Neural progenitor cell (in vitro differentiated cells): ENCODE measurements around the gene CCDC85C.

Source experiments
- EZH2 ChIP-seq: fragments of 200-600 bp; sonication (generic); IDR thresholded peaks from 2 replicates; pipeline ENCODE4 v1.6.1; 2017; ENCODE audit warnings: antibody characterized with exemption, mild to moderate bottlenecking, moderate library complexity
- EZH2phosphoT487 ChIP-seq: fragments of 200-600 bp; sonication (generic); IDR thresholded peaks from 2 replicates; pipeline ENCODE4 v1.6.1; 2017; ENCODE audit warnings: antibody characterized with exemption
- TF ChIP-seq, protein P1 (sequence below): fragments of 200-600 bp; sonication (generic); IDR thresholded peaks from 2 replicates; pipeline ENCODE4 v1.5.1; 2017; ENCODE audit warnings: antibody characterized with exemption, mild to moderate bottlenecking

DNA sequence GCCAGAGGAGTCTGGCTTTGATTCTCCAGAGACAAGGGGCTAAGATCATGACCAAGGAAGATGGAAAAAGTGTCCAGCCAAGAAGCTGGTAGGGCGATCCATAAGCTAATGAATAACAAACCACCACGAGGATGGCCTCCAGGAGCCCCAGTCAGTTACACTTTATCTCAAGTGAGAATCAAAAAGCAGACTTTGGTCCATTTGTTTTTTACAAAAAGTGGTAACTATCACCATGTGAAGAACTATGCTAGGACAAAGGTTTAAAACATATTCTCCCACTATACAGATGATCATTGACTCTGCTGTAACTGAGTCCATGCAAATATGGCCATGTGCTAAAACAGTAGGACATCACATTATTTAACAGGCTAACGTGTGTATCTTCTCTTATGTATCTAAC lies 137.2 kb downstream of the CCDC85C start:
- no peak for TF ChIP-seq EZH2
- TF ChIP-seq, protein P1, sequence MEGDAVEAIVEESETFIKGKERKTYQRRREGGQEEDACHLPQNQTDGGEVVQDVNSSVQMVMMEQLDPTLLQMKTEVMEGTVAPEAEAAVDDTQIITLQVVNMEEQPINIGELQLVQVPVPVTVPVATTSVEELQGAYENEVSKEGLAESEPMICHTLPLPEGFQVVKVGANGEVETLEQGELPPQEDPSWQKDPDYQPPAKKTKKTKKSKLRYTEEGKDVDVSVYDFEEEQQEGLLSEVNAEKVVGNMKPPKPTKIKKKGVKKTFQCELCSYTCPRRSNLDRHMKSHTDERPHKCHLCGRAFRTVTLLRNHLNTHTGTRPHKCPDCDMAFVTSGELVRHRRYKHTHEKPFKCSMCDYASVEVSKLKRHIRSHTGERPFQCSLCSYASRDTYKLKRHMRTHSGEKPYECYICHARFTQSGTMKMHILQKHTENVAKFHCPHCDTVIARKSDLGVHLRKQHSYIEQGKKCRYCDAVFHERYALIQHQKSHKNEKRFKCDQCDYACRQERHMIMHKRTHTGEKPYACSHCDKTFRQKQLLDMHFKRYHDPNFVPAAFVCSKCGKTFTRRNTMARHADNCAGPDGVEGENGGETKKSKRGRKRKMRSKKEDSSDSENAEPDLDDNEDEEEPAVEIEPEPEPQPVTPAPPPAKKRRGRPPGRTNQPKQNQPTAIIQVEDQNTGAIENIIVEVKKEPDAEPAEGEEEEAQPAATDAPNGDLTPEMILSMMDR, result no peak
- TF ChIP-seq EZH2phosphoT487, result no peak
